GM18520 (cell line): ENCODE data around the gene SEMA3B.
"Not testable (repeated sequence)": the region's sequence is repeated elsewhere in the genome, so short reads cannot be mapped to it uniquely, and the experiment has no call there.

Experiments
- ATAC-seq: cut with Tn5 transposase; IDR thresholded peaks from one replicate; pipeline ENCODE4 v1.9.1; 2021; ENCODE audit not compliant: unreplicated experiment

The SEMA3B gene

DNA sequence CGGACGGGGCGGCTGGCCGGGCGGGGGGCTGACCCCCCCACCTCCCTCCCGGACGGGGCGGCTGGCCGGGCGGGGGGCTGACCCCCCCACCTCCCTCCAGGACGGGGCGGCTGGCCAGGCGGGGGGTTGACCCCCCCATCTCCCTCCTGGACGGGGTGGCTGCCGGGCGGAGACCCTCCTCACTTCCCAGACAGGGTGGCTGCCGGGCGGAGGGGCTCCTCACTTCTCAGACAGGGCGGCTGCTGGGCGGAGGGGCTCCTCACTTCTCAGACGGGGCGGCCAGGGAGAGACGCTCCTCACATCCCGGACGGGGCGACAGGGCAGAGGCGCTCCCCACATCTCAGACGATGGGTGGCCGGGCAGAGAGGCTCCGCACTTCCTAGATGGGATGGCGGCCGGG is 43.1 kb downstream of the SEMA3B start:
- ATAC-seq: not testable (repeated sequence)

DNA sequence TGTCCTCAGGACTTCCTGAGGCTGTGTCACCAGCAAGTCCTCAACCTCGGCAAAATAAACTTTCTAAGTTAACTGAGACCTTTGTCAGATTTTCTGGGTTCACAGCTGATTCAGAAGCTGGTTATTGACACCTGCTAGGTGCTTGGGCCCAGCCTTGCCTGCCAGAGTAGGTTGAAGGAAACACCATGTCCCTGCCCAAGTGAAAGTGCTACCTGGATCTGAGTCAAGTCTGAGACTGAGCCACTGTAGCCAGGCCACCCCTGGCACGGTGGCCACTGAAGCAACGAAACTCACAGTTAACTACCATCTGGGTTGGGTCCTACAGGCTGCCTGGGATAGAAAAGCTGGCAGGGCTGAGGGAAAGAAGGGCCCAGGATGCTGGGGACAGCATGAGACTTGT is 45.4 kb downstream of the SEMA3B start:
- no peak for ATAC-seq

DNA sequence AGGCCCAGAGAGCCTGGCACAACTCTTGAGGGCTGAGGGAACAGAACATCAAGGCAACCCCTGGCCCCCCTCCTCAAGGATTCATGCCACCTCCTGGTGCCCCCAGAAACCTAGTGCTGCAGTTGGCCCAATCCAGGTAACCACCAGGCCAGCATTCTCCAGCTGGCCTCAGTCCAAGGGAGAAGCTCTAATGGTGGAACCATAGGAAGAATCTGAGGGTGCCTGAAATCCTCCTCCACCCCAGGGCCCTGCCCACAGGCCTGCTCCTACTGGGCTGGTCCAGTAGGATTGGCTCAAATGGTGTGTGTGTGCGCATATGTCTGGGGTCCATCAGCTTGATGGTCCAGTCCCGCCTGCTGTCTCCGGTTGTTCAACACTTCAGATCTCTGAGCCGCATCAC is 45.9 kb downstream of the SEMA3B start:
- no peak for ATAC-seq

DNA sequence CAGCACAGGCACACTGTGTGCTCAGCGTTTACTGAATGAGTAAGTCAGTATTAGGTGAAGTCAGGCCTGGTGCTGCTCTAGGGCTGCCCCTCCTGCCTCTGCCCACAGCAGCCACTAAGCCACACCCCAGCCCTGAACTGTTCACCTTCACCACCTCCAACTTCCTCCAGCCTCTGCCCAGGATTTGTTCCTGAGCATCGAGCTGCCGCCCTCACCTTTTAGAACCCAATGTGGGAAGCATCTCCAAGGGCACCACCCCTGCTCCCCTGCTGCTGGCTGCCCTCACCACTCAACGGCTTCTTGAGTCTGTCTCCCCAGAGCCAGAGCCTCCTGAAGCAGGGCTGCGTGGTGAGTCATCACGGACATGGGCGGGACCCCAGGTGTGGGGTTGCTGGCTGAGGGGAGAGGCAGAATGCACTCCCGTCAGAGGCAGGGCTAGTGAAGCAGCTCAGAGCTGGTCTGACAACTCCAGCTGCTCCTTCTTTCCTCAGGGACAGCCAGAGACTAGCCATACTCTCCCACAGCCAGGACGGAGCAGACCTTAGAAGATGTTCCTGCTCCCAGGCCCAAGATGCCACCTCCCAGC is 47.8 kb downstream of the SEMA3B start:
- ATAC-seq: no peak

DNA sequence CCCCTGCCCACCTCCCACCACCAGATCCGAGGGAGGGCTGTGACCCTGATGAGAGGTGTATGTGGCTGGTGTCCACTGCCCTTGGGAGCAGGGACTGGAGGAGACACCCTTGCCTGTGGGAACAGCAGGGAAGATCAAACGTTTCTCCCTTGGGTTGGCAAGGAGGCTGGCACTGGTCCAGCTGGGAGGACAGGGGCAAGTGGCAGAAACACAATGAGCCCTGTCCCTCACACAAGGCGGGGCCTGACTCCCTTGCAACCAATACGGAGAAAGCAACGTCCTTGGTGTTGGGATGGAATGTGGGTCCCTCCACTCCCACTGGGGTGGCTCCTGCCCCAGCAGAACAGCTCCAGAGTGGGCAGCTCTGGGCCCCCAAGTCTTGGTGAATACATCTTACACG is 48.4 kb downstream of the SEMA3B start:
- no peak for ATAC-seq

DNA sequence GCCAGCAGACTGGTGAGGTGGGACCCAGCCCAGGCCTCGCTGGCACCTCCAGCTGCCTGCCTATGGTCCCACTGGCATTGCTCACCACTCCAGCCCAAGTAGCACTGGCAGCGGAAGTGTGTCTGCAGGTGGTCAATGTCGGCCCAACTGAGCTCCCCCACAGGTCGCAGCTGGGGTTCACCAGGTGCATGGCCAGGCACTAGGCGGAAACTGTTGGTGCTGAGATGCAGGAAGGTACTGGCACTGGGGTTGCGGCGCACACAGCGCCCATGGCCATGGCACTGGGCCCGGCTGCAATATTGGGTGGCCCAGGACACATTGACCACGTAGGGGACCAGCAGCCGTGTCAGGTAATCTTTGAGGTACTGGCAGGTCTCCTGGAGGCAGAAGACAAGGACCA is 49.2 kb downstream of the SEMA3B start:
- no peak for ATAC-seq

DNA sequence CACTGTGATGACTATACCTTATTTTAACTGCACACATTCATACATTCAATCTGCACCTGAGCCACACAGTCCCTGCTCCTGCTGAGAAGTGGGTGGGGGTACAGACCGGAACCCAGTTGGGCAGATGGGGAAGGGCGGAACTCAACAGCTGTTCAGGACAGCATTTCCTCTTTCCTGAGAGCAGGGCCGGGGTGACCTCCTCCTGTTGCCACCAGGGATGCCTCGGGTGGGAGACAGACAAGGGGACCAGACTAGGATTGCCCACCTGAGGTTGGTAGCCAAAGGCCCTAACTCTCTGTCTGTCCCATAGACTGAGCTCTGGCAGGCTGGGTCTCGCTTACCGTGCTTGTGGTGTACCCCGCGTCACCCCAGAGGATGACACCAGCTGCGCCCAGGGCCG is 49.7 kb downstream of the SEMA3B start:
- ATAC-seq: no peak

DNA sequence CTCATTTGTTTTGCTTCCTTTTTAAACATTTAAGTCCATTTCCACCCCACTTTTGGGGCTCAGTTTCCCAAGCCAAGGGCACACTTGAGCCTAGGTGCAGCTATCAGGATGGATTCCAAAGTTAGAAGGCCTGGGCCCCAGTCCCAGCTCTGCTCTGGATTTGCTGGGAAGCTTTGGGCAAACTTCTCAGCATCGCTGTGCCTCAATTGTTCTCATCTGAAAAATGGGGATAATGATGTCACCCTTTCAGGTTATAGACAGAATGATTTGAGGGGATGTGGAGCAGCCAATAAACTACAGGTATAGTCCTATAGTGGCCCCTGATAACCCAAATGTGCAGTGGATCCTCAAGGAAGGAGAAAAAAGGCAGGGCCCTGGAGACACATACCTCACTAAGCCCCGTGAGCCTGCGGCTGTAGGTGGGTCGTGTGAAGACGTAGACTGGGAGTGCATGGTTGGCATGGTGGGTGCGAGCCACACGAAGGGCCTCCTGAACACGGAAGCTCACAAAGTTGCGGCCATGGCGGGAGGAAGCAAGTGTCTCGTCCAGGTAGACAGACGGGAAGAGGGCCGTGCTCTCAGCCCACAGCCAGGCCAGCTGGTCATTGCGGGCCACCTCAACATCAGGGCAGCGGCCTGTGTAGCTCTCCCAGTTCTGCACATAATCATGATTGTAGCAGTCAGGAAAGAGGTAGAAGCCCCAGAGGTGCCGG is 50.4 kb downstream of the SEMA3B start:
- ATAC-seq: no peak

DNA sequence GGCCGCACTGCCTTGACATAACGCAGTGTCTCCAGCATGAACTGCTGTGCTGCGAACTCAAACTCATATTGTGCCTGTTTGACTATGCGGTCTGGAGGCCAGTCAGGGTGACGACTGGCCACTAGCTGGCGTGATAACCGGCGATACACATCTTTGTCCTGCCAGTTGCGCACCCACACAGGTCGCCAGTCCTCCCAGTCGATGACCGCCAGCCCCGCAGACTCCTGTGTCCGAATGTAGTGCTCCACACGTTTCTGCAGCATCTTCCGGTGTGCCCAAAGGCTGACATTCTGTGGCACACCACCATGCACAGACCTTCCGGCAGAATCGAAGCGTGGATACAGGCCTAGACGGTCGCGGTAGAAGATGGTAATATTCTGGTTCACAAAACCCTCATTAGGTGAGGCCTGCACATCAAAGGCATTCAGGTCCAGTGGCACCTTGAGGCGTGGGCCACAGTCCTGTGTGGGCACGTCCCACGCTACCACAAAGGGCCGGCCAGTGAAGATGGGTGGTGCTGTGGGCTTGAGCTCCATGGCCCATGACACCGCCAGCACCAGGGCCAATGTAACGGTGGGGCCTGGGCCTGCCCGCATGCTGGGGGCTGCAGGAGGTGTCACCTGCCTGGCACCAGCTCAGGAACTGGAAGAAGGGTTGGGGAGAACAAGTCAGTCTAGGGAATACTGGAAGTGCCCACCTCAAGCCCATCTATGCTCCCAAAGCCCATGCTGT is 51.1 kb downstream of the SEMA3B start:
- ATAC-seq: no peak

DNA sequence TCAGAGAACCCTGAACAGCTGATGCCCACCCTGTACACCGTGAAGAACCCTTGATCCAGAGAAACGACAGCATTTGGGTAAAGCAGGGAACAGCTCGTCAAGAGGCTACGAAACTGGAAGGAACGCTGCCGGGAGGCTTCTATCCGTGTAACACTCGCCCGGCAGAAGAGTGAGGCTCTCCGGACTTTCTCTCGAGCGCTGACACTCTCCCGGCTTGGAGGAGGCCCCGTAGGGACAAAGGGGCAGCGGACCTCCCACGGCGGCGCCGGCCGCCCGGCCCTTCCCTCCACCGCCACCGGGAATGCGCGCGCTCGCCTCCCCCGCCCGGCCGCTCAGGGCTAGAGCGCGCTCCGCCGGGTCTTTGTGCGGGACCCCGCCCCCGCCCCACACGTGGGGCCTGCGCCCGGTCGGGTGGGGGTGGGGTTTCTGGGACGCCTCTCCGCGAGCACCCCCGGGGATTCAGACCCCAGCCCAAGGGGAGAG is 51.9 kb downstream of the SEMA3B start:
- peak; percentile 35 for ATAC-seq

DNA sequence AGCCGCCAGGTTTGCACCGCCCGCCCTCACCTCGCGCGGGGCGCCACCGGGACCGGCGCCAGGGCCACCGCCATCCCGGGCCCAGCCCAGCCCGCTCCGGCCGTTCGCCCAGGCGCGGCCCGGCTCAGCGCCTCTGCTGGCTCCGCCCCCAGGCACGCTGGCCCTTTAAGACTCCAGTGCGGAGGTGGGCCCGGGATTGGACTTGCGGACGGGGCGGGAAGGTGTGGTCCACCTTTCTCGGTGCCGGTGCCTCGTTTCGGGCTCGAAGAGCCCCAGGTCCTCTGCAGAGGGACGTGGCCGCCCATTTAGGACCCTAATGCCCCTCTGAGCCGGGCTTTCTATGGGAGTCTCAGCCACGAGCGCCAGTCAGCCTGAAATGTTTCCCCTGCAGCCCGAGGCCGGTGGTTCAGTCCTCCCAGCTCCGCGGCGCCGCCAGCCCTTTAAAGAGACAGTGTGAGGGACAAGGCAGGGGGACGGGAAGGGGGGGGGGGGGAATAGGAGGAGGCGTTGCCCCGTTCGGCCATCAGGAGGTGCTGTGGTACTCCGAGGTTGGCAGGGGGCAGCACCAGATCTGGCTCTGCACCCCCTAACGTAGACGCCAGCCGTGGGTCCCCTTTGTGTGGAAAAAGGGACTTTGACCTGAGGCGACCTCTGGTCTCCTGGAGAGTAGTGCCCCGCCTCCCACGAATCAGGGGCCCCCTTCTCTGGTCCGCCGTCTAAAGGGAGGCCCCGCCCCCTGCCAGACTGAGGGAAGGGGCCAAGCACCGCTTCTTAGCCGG is 52.6 kb downstream of the SEMA3B start:
- ATAC-seq: peak; percentile 36

DNA sequence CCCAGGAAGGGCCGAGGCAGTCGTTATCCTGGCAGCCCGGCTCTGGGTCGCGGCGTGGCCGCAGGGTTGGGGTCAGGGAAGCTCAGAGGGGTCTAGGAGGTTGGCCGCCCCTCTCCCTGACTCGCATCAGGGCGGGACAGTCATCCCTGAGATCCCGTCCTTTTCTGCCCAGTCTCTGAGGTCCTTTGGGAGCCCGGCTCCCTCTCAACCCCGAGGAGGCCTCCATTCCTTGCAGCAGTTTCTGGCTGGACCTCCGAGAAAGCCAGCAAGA is 53.1 kb downstream of the SEMA3B start:
- ATAC-seq: no peak

DNA sequence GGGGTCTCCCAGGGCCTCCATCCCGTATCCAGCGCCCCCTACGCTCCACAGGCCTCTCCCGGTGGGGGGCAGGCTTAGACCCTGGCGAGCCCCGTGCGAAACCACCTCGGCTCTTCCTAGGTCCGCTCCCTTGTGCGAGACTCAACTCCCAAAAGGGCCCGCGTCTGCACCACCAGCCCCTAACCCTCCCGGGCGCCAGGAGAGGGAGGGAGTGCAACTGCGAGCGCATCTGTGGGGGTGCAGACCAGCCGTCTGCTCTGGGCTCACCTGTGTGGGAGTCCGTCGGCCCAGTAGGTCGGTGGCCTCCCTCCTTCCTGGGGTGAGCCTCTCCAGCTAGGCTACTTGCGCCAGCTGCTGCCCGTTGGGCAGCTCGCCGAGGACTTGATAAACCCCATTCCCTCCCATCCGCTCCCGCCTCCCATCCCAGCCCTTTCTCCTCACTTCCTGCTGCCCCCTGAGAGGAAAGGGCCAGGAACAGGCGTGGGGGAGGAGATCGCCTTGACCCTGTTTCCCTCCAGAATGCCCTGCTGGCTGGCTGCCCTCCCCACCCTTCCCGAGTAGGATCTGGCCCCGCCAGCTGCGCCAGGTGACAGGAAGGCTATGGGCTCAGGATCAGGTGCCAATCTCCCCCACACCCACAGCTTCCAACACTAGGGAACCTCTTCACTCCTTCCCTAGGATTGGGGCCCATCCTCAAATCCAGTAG is 53.6 kb downstream of the SEMA3B start, which contains the start of gene HYAL2:
Gene HYAL2, minus strand, starts transcription at position 360 of the 706 bp plus-strand sequence. CDS start 2,256 bp downstream, outside the sequence.
- no peak for ATAC-seq

DNA sequence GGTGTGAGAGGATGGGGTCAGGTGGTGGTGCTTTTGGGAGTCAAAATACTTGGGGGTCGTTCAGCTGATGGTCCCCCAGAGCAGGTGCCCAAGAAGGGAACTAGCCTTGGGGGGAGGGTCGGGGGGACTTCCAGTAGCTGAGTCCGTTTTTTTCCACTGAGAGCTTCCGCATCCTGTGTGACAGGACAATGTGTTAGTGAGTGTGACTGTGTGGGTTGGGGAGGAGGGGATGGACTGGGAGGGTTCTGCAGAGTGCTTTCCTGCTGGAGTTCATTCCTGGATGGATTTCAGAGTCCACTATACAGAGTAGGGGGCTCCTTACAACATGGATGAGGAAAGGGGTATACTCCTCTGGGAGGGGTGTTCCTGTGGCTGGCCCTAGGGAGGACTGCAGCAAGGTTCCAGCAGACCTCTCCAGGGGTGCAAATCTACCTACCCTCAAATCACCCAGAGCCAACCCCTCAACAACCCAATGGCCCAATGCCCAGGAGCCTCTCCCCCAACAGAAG is 54.2 kb downstream of the SEMA3B start:
- ATAC-seq: no peak

DNA sequence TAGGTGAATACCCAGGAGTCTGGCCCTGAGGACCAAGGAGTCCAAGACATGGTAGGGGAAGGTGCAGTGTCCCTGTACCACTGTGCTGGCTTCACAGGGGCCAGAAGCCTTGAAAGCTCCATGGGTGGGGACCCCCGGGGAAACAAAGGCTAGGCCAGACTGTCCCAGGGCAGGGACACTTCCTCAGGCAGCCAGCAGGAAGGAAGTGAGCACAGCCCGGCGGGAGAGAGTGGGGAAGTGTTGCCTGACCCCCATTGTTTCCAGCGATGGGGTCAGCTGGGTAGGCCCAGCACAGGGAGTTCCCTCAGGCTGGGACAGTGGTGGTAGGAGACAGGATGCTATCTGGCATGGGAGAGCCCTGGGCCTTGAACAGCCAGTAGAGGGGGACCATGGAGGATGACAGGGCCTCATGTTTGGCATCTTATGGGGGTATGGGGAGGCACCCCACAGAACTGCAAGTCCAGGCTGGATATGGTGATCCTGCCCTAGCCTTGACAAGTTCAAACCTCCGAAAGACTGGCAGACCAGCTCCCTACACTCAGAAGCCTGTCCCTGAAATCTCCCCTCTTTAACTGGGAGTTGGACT is 54.8 kb downstream of the SEMA3B start:
- no peak for ATAC-seq

DNA sequence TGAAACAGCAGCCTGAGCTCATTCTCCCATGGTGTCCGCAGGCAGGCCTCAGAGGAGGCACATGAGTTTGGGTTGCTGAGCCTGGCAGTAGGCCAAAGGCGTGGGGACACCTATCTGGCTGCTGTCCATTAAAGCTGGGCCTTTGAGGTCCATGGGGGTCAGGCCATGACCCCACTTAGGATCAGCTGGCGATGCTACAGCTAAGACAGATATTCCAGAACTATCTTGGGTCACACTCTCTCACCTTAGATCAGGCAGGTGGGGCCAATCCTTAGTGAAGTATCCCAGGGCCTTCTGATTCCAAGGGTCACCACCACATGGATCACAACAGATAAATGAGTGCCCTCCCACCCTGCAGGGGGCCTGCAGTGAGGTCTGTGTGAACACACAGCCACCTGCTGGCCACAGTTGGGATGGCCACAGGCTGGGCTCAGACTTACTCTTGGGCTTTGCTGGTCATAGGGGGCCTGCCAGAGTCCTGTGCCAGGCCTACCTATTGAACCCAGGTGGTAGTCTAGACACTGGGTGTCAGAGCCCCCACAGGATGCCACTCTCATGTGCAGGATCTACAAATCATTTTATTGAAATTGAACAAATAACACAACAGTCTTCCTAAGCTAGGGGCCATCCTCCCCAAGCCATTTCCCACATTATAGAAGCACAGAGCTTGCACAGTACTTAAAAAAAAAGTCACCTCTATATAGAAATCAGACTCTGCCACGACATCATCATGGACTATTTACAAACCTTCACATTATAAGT is 55.6 kb downstream of the SEMA3B start:
- no peak for ATAC-seq

DNA sequence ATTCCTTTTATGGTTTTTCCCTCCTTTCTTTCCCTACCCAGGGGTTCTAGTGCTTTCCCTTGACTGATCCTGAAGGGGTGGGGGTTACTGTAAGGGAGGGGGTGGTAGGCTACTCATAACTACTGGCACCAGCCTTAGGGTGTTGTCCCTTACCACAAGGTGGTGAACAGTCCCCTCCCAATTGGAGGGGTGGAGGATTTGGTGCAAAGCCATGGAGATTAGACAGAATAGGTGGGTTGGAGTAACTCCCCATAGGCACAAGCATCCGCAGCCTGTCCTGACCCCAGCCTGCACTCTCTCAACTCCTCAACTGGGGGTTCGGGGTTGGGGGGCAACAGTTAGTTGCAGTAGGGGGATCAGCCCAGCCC is 56.1 kb downstream of the SEMA3B start:
- ATAC-seq: no peak

DNA sequence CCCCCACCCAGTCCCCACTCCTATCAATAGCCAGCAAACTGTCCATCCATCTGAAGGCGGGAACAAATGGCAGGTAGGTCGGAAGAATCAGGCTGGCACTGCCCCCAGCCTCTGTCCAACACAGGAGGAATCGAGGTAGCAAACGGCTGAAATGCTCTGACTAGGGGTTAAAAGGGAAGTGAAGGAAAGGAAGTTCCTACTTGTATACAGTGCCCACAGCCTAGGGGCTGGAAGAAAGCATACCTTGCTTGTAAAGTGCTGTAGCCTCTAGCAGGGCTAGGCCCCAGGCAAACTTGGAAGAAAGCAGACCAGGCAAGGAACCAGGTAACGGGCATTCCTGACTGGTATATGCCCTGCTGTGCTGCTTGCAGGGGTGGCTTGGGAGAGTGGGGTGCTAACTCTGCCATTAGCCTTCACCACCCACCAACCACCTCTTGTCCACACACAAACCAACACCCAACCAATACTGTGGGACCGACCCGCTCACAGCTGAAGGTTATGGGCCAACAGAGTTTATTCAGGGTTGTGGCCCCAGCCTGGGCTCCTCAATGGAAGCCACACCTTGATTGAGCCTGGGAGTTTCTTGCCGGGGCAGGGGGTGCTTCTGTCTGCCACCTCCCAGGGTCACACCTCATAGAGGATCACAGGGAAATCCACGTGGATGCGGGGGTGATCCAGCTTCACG is 56.7 kb downstream of the SEMA3B start:
- no peak for ATAC-seq

DNA sequence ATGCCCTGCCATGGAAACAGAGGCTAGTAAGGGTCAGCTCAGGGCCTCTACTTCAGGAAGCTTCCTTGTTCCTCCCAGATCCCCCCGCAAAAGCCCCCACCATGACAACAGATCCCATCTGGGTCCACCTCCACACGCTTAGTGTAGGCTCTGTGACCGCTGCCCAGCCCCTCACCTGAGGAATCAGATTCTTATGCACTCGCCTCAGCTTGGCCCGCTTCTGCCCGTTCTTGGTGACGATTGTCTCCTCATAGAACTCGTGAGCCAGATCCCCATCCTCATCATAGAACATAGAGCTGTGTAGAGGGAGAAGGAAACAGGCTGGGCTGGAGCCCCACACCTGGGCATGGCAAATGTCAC is 57.2 kb downstream of the SEMA3B start:
- no peak for ATAC-seq
